NK-92 treated with Interleukin-12 subunit alpha and Interleukin-12 subunit beta, amount 100 ng/mL, for 24 hours (cell line): ENCODE data around the gene PPP1R10.
"Not testable (repeated sequence)": the region's sequence is repeated elsewhere in the genome, so short reads cannot be mapped to it uniquely, and the experiment has no call there.

ENCODE experiments used
- DNase-seq: peaks from one replicate; lab custom pipeline; 2025; lab: John Stamatoyannopoulos, UW

PPP1R10 gene

DNA sequence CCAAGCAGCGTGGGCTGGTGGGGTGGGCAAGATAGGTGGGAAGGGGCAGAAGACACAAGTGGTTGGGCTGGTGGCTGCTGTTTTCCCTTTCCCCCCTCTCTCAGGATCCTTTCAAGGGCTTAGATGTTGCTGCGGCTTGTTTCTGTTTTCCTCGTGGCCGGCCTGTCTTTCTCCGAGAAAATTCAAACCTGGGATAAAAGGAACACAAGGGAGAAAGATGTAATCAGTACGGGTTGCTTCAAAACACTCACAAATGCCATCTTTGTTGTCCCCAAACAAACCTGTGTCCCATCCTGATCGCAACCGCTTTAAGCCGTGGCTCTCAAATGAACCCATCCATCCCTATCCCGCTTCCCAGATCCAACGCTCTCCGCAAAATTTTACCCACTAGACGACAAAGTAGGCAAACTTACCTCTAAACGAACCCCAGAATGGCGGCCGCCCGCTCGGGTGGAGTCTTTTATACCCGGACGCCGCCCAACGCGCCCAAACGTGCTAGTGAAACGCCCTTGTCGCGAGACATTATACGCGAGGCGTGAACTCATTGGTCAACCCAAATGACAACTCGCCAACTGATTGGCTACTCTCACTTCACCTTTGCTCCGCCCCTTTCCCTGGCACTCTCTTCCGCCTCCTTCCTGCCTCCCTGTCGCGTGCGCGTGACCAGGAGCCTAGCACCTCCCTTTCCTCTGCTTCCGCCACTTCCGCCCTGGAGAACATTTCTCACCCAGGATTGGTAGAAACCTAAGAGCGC lies at the start of gene PPP1R10:
TSS of gene PPP1R10 (minus strand) at position 433 of the 754 bp plus-strand sequence. CDS start 7,299 bp downstream, outside the sequence.
- DNase-seq, result peak; percentile 99

GRCh38 chr6:30666300-30666699 lies 49.3 kb upstream of the PPP1R10 start:
- DNase-seq, result not testable (repeated sequence)

DNA sequence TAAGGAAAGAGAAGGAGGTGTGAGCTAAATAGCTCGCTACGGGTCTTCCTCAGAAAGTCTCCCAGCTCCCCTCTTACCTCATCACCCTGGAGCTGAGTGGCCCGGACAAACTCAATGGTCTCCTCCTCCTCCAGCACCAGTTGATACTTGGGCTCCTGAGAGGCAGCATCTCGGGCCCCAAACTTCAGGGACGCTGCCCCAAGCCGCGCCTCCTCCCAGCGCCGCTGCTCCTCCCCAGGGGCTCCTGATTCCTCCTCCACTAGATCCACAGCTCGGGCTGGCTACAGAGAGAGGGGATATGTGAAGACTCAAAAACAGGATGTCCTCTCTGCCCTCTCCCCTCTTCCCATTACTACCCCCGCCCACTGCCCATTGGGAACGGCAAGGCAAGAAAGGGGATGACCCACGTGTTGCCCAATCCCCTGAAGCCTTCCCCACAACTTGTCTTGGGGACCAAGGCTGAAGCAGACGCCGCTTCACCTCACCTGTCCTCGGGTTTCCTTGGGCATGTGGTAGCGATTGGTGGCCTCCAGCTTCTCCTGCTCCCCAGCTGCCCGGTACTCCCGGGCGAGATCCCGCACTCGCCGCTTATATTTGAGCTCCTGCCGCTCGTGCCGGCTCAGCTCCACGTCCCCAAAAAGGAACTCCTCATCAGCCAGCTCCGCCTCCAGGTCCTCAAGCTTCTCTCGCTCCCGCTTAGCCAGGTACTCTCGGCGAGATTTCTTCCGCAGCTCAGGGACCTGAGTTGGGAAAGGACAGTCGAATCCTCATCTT lies 48.1 kb upstream of the PPP1R10 start:
- DNase-seq, result no peak

- DNase-seq, result not testable (repeated sequence)
These were observed 40.9 kb upstream of the PPP1R10 start for GRCh38 chr6:30657922-30658321.

DNA sequence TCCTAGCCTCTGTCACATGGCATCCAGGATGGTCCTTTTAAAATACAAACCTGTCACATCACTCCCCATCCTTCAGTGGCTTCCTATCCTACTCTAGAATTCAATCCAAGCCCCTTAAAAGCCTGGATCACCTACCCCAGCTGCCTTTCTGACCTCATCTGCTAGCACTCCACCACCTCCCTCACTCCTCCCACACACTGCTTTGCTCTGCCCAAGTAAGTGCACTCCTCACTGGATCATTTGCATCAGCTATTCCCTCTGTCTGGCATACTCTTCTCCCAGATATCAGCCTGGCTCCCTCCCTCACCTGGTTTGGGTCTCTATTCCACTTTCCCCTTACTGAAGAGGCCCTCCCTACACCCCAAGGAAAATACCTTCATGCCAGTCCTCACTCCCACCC lies 40.4 kb upstream of the PPP1R10 start:
- no peak for DNase-seq

GRCh38 chr6:30656513-30656912 lies 39.5 kb upstream of the PPP1R10 start:
- no peak for DNase-seq

DNA sequence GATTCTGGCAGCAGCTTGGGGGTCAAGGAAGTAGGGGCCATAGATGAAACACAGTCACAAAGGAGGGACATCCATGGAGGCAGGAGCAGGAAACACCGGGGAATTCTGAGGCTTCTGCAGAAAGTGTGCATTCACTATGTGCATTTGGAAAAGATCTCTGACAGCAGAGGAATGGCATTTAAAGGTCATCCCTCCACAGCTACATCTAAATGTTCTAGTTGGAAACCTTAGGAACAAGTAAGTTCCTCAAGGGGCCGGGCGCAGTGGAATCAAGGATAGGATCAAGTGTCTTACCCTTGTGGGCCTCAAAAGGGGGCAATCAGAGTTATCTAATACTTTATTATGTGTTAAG lies 38.7 kb upstream of the PPP1R10 start:
- DNase-seq, result no peak

- DNase-seq, result no peak
These were observed 38.0 kb upstream of the PPP1R10 start for GRCh38 chr6:30654798-30655742.

DNA sequence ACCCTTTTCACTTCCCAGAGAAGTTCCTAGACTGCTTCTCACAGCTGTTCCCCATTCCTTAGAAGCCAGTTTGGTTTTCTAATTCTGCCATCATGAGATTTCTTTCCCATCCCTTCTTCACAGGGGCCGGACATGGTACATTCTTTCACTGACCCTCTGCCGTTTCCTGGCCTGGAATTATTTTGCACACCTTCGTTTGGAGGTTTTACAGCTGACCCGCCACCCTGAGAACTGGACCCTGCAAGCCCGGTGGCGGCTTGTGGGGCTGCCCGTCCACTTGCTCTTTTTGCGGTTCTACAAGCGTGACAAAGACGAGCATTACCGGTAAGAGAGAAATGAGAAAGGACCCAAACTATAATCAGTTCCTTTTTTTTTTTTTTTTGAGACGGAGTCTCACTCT lies 34.1 kb upstream of the PPP1R10 start:
- DNase-seq, result no peak

DNA sequence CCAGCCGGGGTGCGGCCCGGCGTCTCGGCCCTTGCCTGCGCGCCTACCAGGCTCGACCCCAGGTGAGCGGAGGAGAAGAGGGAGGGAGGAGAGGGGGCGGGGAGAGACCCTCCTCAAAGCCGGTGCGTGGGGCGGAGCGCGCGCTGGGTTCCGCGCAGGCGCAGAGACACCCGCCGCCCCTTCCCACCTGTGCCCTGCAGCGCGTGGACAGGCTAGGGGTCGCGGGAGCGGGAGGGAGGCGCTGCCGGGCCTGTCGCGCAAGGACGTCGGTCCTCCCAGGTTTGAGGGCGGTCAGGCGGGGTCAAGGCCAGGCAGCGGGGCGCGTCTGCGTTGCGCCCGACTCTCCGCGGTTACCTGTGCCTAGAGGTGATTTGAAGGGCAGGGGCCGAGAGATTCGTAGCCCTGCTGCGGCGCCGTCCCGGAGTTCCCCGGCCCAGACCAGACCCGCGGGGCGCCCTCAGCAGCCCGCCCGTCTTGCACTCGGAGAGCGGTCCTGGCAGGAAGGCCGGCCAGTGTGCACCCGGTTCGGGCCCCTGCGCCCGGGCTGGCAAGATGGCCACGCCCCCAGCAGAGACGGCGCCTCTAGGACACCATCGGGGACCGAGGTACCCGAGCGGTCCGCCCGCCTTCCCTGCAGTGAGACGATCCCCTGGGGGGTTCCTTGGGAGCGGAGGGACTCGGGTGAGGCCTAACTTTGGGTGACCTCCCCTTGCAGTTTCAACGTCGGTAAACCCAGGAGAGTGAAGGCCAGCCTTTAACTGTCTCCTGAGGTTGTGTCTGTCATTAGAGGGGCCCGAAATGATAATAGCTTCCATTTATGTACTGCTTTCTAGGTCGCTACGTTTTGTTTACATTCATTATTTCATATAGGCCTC lies 30.4 kb upstream of the PPP1R10 start:
- peak; percentile 85 for DNase-seq

GRCh38 chr6:30646450-30647241 lies 29.6 kb upstream of the PPP1R10 start, which contains the start of gene C6orf136:
C6orf136 (plus strand) TSS chr6:30647133; CDS start chr6:30647232, 99 bp downstream.
- DNase-seq, result peak; percentile 95

GRCh38 chr6:30645989-30646388 lies 28.9 kb upstream of the PPP1R10 start:
- DNase-seq, result no peak

DNA sequence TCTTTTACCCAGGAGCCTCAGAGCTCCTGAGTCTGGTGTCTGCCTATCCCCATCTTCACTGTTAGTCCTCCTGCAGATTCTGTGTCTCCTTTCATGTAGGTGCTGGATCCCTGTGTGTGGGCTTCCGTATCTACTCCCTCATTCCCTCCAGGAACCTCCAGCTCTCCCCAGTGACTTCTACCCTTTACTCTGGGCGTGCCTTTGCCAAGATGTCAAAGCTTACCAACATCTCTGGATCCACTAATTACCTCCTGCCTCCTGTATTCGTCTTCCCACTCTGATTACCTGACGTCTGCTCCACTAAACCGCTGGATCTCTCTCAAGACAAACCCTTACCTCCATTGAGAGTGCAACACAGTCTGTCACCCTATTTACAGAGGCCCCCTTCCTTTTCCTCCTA lies 27.7 kb upstream of the PPP1R10 start:
- DNase-seq, result no peak

- DNase-seq, result no peak
These were observed 26.6 kb upstream of the PPP1R10 start for GRCh38 chr6:30643656-30644055.

- no peak for DNase-seq
These were observed 24.0 kb upstream of the PPP1R10 start for GRCh38 chr6:30641048-30641447.

DNA sequence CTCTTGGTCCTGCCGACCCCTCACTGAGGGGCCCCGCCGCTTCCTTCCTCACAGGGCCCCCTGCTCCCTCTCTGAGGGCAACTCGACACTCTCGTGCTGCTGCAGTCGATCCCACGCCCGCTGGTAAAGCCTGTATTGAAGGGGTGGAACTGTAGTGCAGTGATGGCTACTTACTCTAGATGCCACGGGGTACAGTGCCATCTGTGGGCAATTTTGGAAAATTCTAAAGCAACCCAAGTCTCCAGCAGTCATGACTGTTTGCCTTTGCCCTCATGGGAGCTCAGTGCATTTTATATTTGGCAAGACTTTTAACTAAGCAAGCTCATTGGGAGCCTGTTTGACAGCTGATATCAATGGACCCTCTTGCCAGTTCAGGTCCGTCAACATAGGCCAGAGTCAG lies 23.4 kb upstream of the PPP1R10 start:
- no peak for DNase-seq

GRCh38 chr6:30635834-30636233 lies 18.8 kb upstream of the PPP1R10 start:
- DNase-seq, result no peak

GRCh38 chr6:30626484-30627366 lies 9.7 kb upstream of the PPP1R10 start, which contains the start of gene ATAT1:
ATAT1 (plus strand) TSS chr6:30626874.
- peak; percentile 62 for DNase-seq

DNA sequence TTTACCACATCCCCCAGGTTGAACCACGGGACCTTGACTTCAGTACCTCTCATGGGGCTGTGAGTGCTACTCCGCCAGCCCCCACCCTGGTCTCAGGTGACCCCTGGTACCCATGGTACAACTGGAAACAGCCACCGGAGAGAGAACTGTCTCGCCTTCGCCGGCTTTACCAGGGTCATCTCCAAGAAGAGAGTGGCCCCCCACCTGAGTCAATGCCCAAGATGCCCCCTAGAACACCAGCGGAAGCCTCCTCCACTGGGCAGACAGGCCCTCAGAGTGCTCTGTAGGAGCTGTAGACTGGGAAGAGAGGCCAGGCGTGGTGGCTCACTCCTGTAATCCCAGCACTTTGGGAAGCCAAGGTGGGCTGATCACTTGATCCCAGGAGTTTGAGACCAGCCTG lies 8.5 kb upstream of the PPP1R10 start:
- DNase-seq, result no peak
